Measurements from ENCODE around the gene BBS2.

Gene BBS2, protein sequence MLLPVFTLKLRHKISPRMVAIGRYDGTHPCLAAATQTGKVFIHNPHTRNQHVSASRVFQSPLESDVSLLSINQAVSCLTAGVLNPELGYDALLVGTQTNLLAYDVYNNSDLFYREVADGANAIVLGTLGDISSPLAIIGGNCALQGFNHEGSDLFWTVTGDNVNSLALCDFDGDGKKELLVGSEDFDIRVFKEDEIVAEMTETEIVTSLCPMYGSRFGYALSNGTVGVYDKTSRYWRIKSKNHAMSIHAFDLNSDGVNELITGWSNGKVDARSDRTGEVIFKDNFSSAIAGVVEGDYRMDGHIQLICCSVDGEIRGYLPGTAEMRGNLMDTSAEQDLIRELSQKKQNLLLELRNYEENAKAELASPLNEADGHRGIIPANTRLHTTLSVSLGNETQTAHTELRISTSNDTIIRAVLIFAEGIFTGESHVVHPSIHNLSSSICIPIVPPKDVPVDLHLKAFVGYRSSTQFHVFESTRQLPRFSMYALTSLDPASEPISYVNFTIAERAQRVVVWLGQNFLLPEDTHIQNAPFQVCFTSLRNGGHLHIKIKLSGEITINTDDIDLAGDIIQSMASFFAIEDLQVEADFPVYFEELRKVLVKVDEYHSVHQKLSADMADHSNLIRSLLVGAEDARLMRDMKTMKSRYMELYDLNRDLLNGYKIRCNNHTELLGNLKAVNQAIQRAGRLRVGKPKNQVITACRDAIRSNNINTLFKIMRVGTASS

DNA sequence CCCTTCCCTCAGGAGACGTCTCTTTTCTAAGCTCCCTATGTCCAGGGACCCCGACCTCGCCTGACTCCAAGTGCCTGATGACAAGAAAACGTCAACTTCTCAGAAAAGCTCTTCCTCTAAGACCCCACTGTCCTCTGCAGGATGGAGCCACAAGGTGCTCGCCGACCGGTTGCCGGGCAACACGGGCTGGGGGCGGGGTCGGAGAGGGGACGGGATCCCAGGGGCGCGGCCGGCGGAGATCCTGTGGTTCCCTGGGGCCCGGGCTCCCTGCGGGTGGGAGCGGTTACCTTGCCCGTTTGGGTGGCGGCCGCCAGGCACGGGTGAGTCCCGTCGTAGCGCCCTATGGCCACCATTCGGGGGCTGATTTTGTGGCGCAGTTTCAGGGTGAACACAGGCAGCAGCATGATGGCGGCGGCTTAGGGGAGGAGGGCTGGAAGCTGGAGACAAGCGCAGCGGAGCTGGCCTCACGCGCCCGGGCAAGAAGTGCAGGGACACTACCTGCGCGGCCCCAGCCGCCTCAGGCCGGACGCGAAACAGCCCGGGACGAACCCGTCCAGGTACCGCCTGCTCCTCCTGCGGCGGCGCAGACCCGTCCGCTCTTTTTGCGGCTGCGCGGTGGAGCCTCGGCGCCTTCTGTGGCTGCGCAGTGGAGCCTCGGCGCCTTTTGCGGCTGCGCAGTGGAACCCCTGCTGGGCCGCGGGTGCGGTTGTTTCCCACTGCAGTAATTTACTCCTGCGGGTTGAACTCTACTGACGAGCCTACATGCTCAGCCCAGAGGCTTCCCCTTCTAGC lies at the start of gene BBS2:
BBS2 (minus strand) TSS at position 566 of the 792 bp plus-strand sequence; CDS start at position 404, 162 bp downstream.
- DNase-seq (ENCODE audit: low read depth), result peak; percentile 17

GRCh38 chr16:56564793-56565477 lies 45.1 kb upstream of the BBS2 start, which contains the start of gene MT4:
Gene MT4 (plus strand): TSS chr16:56565073. CDS start chr16:56565129, 56 bp downstream.
- no peak for DNase-seq (ENCODE audit: low read depth)

DNA sequence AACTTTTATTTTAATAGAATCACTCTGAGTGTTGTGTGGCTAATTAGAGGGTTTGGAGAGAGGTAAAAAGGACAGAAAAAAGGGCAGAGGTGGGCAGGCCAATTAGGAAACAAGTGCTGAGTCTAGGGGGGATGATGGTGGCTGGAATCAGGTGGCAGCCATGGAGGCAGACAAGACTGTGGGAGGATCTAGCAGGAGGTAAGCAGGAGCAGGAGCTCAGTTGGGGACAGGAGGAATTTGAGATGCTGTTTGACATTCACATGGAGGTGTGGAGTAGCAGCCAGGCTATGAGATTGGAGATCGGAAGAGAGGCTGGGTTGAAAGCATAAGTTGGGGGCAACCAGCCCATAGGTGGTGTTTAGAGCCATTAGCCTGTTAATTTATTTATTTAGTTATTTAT lies 41.3 kb upstream of the BBS2 start:
- no peak for DNase-seq (ENCODE audit: low read depth)

- no peak for DNase-seq (ENCODE audit: low read depth)
Observed at GRCh38 chr16:56560447-56560846, 40.6 kb upstream of the BBS2 start.

- no peak for DNase-seq (ENCODE audit: low read depth)
Observed at GRCh38 chr16:56559109-56559508, 39.3 kb upstream of the BBS2 start.

DNA sequence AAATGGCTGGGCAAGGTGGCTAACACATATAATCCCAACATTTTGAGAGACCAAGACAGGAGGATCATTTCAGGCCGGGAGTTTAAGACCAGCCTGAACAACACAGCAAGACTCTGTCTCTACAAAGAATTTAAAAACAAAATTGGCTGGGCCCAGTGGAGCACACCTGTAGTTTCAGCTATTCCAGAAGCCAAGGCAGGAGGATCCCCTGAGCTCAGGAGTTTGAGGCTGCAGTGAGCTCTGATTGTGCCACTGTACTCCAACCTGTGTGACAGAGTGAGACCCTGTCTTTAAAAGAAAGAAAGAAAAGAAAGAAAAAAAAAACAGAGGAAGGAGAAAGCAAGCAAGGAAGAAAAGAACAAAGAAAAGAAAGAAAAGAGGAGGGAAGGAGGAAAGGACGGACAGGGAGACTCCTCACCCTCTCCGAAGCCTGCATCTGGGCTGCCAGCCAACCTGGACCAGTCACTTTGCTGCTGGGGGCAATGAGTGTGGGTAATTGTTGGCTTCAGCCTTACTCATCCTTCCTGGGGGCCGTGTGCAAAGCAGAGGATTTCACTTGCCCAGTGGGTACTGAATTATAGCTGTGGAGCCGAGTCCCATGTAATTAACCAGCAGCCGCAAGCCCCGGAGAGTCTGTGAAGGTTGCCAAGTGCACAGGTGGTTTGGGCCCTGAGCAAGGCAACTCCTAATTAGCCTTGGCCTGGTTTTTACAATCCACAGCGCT lies 38.4 kb upstream of the BBS2 start:
- DNase-seq (ENCODE audit: low read depth), result no peak

GRCh38 chr16:56554441-56554840 lies 34.6 kb upstream of the BBS2 start:
- no peak for DNase-seq (ENCODE audit: low read depth)

- no peak for DNase-seq (ENCODE audit: low read depth)
Observed at GRCh38 chr16:56551796-56552738, 32.2 kb upstream of the BBS2 start.

GRCh38 chr16:56549744-56550385 lies 30.0 kb upstream of the BBS2 start:
- DNase-seq (ENCODE audit: low read depth), result no peak

- DNase-seq (ENCODE audit: low read depth), result no peak
Observed at GRCh38 chr16:56549161-56549560, 29.3 kb upstream of the BBS2 start.

DNA sequence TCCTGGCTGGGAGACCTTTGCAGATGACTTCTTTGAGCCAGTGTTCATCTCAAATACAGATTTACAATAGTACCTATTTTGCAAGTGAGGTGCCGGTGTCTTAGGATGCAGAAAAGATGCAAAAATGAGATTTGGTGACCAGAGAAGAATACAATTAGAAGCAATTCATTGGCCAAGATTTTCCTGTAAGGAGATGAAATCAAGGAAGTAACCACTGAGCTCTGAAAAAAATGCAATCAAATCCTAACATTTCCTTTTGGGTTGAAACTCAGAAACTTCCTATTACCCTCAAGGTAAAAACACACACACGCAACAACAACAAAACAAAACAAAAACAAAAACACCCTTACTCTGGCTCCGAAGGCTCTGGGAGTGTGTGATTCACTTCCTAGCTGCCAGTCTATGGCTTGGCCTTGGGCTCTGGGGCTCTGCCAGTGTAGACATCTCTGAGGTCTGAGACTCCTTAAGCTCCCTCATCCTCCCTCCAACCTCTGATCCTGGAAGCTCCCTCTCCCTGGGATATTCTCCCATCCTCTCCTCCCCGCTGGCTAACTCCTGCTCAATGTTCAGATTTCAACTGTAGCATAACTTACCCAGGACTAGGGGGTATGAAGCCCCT lies 28.2 kb upstream of the BBS2 start:
- DNase-seq (ENCODE audit: low read depth), result no peak

DNA sequence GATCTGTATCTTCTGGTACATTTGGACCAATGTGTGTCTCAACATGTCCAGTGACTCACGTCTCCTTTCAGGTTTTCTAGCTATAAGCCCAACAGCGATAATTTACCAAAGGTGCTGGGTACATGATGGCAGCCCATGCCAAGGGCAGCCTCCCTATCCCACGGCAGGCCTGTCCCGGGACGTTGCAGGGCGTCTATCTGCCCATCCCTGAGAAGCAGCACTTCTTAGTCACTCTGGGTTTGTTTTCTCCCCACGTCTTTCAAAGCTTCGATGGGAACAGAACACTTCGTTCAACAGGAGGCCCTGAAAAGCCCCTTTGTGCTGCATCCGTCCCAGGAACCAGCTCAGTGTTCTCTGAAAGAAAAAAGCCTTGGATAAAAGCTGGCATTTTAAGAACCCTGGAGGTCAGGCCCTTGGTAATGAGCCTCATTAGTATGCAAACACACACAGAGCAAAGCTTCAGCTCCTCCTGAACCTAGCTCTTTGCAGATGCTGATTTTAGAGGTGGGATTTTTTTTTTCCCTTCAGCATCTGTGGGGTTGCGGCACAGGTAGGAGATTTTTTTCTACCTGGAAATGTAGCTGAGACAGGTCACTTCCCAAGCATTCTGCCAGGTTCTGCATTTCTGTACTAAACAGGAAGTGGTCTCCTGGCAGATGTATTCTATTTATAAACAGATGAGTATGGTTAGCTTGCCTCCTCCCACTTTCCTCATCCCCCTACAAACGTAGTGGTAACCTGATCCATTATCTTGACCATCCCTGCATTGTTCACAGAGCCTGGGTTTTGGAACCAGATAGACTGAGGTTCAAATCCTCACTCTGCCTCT lies 27.5 kb upstream of the BBS2 start:
- DNase-seq (ENCODE audit: low read depth), result peak; percentile 9

- no peak for DNase-seq (ENCODE audit: low read depth)
Observed at GRCh38 chr16:56542039-56542438, 22.2 kb upstream of the BBS2 start.

- no peak for DNase-seq (ENCODE audit: low read depth)
Observed at GRCh38 chr16:56539656-56540055, 19.8 kb upstream of the BBS2 start.

- no peak for DNase-seq (ENCODE audit: low read depth)
Observed at GRCh38 chr16:56538331-56538730, 18.5 kb upstream of the BBS2 start.

GRCh38 chr16:56534847-56535383 lies 15.1 kb upstream of the BBS2 start:
- DNase-seq (ENCODE audit: low read depth), result no peak

- no peak for DNase-seq (ENCODE audit: low read depth)
Observed at GRCh38 chr16:56532714-56533113, 12.9 kb upstream of the BBS2 start.

DNA sequence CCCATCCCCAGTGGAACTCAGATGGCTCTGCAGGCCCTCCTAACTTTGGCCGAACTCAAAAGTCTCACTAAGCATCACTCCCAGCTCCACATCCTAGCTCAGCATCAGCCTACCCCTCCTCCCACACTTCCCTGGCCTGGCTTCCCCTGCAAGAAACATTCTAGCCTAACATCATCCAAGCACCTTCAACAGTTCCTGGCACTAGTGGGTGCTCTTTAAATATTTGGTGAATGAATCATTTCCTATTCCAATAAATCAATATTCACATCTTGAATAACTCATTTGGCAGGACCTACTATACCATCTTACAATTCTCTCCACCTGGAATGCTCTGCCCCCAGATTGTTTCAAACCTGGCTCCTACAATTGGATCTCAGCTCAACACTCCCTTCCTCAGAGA lies 11.0 kb upstream of the BBS2 start:
- DNase-seq (ENCODE audit: low read depth), result no peak

Measured in non-pigmented ciliary epithelial cell (primary cell).